HG02798 (cell line): ENCODE measurements around the gene PPBP.
"Not testable (repeated sequence)": the region's sequence is repeated elsewhere in the genome, so short reads cannot be mapped to it uniquely, and the experiment has no call there.

Experiments
- ATAC-seq: cut with Tn5 transposase; IDR thresholded peaks from one replicate; pipeline ENCODE4 v1.9.1; 2021; ENCODE audit warnings: mild to moderate bottlenecking; ENCODE audit not compliant: unreplicated experiment, poor library complexity

PPBP gene

DNA sequence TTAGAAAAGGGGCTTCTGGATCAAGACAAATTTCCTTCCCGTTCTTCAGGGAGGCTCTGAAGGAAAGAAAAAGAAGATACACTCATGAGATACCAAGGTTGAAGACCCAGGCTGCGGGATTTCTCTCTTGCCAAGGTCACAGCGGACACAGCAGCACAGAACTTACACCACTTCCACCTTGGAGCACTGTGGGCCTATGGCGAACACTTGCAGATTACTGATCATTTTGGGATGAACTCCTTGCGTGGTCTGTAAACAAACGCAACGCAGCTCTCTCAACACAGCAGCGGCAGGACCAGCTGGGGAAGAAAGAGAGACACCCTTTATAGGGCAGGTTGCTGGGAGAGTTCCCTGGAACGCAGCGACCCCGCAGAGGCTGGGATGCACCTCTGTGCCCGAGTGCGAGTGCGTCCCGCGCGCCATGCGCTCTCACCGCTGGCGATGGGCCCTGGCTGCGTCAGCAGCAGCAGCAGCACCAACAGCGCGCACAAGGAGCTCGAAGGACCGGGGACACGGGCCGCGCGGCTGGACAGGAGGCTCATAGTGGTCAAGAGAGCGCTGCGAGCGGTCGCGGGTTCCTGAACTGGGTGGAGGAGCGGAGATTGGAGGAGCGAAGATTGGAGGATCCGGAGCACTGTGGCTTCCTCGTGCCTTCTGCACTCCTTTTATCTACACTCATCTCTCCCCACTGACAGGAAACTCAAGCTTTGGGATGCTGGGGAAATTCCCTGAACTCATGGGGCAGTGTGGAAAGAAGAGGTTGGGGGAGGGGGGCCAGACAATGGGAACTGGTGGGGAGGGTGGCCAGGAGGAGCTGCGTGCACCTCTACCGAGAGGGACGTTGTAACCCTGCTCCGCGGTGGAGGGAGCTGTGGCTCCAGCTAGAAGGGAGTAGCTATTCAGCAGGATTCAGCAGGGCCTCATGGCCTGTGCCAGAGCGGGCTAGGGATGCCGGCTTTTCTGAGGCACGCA is 10.3 kb upstream of the PPBP start, which contains the start of gene CXCL5:
Gene CXCL5 (minus strand): TSS at position 638 of the 972 bp plus-strand sequence. CDS start 96 bp downstream, at position 542.
- ATAC-seq: no peak

DNA sequence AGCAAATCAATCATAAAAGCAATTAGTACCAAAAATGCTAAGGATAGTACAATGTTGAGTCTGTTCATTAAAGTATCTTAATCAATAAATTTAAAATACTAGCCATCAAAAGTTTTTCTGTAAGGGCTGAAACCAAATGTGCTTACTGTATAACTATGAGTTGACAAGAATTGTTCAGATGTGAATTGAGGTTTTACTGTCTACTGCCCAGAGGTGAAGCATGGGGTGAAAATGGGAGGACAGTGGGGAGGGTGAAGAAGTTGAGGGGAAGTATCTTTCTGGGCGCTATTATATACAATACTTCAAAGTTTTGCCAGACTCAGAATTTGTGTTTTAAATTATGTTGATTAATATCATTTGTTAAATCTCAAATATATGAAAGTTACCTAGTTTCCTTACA is 4.1 kb upstream of the PPBP start:
- ATAC-seq: no peak

DNA sequence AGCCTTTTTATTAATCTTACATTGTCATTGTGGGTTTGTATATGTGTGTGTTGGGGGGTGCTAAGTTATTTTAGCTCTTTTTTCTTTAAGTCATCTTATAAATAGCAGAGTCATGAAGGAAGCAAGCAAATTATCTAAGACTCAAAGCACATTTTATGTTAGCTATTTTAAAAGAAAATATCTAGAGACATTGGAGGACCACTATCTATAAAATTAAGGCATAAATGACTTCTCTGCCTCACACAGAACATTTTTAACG is 3.7 kb upstream of the PPBP start:
- ATAC-seq: no peak

DNA sequence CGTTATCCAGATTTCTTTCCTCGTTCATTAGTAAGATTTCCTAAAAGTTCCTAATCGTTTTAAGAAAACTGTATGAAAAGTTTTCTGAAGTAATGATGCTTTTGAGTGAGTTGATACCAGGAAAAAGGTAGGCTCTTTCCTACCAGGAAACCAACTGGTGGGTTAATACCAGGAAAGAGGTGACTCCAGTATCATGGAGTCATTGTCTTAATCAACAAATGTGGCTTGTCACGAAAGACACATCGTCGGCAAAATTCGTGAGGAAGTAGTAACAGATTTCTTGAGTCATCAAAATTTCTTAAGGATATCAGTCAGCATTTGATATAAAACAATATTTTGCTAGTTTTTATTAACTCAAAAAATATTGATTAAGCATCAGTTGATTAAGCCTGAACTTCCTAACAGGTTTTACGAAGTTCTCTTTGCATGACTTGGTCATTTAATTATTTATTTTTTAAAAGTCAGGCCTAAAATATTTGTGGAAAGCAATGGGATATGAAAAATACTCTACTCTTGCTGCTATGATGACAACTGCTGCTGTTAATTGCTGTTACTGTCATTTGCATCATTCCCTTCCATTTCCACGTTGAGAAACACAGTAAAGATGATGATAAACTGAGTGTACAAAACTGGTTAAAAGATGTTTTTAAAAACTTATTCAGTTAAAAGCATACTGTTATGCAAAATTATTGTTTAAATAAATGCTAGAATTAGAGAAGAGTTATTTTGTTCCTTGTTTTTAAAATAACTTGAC is 3.2 kb upstream of the PPBP start:
- ATAC-seq: no peak

DNA sequence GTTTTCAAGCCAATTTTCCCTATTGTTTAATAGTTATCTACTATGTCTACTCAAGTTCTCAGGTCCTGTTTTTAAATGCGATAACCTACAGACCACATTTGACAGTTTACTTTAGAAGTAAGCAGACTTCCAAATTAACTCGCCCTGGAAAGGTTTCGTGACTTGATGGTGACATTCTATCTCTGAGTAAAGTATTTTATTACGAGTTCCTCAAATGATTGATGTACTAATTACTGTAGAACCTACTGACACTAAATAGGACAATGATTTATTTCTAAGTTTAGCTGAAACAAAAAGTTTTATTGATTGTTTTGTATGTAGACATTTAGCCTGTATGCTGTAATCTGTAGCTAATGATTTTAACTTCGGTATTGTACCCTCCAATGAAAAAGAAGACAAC is 1.9 kb upstream of the PPBP start:
- no peak for ATAC-seq

DNA sequence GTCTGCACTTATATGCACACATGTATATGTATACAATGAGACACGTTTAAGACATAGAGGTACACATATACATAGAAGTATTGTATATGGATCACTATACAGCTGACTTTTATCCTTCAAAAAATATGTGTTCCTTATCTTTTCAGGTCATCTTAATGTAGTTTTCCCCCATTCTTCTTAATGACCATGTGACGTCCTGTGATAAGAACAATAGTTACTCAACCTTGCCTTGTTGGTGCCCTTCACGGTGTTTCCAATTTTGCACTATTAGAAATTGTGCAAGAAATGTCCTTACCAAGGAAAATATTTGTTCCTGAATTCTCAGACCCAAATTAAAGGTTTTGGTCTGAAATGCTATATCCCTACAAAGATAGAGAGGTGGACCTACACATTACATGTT is 1.0 kb upstream of the PPBP start:
- no peak for ATAC-seq

DNA sequence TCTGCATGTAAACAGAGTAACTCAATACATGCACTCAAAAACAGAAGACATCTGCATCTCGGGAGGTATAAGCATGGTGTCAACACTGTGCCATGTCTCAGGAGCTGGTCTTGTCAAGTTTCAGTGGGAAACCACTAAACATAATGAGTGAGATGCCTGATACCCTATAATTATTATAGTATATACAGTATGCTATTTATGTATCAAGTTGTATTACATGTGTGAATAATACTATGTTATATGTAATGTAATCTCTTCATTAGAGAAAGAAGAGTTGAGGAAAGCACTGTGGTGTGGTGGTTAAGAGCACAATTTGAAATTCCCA is 2.5 kb downstream of the PPBP start:
- ATAC-seq: no peak

DNA sequence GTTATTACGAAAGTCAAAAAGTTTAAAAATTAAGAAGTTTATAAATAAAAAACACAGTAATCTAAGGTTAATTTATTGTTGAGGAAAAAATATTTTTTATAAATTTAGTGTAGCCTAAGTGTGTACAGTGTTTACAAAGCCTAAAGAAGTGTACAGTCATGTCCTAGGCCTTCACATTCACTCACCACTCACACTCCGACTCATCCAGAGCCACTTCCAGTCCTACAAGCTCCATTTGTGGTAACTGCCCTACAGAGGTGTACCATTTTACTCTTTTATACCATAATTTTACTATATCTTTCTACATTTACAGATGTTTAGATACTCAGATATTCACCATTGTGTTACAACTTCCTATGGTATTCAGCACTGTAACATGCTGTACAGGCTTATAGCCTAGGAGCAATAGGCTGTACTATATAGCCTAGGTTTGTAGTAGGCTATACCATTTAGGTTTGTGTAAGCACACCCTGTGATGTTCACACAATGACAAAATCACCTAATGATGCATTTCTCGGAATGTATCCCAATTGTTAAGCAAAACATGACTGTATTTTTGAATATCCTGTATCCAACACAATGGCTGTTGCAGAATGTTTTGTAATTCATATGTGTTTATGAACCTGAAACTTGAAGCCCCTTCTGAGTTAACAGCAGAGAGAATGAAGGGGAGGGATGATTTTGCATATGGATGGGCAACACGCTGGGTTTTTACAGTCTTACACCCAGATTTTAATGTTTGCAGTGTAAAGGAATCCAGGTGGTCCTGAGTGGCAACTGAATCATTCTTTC is 3.1 kb downstream of the PPBP start:
- ATAC-seq: no peak

DNA sequence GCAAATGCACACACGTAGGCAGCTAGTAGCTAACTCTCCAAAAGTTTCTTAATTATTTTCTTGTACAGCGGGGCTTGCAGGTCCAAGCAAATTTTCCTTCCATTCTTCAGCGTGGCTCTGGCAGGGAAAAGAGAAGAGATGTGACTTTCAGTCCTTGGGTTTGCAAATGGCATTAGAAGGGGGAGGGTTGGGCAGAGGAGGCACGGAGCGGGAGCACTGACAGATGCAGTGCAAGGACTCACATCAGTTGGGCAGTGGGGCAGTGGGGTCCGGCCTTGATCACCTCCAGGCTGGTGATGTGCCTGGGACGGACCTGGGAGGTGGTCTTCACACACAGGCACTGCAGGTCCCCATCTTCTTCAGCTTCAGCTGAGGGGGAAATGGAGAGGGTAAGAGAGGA is 6.8 kb downstream of the PPBP start:
- not testable (repeated sequence) for ATAC-seq

DNA sequence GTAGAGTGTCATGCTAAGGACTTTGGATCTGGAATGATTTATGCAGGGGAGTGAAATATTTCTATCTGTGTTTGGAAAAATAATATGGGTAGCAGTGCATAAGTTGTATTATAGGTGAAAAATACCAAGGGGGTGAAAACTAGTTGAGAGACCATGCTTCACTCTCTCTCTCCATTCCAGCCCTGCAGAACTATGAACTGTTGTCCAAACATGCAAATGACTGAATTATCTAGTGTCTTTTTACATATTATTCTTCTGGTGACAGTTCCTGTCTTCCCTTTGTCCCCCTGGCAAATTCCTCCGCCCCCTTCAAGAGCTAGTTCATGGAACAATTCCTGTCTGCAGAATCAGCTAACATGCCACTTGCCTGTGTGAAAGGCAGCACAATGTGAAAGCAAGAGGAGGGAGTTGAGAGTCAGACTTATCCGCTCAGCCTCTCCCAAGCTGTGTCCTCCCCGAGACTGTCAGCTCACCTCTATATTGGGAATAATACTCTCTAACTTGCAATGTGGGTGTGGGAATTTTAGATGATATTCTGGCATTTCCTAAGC is 8.5 kb downstream of the PPBP start:
- ATAC-seq: no peak

DNA sequence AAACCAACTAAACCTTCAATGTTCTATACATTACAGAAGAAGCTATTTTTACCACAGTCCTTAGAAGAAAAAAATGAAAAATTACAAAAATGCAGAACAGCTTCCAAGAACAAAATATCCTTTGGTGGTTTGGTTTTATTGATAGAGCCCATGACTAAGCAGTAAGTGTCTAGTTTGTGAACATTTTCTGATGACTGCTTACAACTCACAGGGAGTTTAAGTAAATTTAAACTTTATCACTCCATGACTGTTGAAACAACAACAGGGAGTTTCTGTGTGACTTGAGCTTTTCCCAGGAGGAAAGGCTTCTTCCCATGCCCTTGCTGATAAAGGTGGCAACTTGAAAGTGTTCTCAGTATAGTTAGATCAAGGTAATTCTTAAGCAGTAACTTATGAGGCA is 9.1 kb downstream of the PPBP start:
- ATAC-seq: no peak

DNA sequence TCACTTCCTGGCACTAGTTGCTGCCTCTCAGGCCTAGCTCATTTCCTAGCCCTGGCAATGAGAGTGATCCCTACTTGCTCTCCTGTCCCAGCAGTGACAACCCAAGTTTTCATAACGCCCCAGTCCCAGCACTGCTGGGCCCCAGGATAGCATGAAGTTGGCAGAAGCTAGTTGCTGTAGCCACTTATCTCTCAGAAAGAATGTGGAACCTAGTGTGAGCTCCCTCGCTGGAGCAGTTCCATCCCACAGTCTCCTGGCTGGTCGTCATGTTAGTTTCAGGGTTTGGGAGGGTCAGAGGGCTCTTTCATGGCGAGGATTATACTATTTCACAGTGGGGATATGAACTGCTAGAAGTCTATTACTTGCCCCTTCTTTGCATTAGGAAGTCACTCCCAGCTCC is 11.3 kb downstream of the PPBP start:
- no peak for ATAC-seq

DNA sequence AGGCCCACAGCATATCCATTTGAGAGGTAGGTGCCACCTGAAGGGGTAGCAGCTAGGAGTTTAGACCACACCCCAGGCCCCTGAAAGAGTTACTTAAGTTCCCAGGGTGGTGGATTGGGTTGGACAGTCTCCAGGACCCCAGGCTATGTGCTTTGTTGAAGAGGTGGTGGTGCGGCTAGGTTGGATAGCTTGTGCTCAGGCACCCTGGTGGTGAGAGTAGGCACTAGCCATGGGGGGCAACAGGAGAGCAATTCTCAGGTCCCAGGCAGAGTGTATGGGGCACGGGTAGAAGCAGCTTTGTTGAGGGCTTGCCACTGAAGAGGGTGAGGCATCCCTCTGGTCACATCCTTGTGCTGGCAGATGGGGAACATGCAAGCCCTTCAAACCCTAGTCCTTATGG is 11.8 kb downstream of the PPBP start:
- no peak for ATAC-seq

DNA sequence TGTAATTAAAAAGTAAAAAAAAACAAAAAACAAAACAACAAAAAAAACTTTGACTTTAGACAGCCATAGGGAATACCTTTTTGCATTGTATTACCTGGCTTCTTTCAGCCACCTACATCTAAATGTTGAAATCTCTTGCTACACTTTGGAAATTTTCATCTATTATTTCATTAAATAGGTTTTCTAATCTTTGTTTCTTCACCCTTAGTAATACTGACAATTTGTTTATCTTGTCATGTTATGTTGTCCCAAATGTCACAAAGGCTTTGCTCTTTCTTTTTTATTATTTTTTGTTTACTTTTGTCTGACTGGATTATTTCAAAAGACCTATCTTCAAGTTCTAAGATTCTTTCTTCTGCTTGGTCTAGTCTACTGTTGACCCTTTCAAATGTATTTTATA is 13.6 kb downstream of the PPBP start:
- ATAC-seq: no peak

DNA sequence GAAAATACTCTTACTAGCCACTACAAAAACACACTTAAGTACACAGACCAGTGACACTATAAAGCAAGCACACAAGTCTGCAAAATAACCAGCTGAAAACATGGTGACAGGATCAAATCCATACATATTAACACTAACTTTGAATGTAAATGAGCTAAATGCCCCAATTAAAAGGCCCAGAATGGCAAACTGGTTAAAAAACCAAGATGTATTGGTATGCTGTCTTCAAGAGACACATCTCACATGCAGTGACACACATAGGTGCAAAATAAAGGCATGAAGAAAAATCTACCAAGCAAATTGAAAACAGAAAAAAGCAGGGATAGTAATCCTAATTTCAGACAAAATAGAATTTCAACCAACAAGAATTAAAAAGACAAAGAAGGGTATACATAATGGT is 17.0 kb downstream of the PPBP start:
- no peak for ATAC-seq

DNA sequence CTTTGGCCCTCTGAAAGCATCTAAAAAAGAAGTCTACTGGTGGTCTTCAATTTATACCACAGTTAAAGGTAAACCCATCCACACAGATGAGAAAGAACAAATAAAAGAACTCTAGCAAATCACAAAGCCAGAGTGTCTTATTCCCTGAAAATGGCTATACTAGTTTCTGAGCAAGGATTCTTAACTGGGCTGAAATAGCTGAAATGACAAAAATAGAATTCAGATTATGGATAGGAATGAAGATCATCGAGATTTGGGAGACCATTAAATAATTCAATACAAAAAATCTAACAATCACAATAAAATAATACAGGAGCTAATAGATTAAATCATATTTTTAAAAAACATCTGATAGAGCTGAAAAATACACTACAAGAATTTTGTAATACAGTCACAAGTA is 18.0 kb downstream of the PPBP start:
- ATAC-seq: no peak

DNA sequence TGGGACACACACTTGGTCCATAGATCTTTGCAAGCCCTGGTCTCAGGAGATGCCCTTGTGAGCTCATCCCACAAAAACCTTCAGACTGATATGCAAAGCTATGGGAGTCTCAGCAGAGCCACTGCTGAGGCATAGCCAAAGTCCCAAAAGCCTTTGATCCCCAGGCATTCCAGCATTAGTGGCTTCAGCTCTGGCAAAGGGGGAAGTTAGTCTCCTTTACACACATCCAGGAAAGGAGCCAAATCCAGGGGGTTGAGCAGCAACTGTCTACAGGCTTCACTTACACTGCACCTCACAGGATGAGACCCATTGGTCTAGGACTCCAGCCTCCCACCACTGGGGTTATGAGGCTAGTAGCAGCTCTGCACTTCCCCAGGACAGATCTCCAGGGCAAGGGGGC is 20.1 kb downstream of the PPBP start:
- no peak for ATAC-seq

DNA sequence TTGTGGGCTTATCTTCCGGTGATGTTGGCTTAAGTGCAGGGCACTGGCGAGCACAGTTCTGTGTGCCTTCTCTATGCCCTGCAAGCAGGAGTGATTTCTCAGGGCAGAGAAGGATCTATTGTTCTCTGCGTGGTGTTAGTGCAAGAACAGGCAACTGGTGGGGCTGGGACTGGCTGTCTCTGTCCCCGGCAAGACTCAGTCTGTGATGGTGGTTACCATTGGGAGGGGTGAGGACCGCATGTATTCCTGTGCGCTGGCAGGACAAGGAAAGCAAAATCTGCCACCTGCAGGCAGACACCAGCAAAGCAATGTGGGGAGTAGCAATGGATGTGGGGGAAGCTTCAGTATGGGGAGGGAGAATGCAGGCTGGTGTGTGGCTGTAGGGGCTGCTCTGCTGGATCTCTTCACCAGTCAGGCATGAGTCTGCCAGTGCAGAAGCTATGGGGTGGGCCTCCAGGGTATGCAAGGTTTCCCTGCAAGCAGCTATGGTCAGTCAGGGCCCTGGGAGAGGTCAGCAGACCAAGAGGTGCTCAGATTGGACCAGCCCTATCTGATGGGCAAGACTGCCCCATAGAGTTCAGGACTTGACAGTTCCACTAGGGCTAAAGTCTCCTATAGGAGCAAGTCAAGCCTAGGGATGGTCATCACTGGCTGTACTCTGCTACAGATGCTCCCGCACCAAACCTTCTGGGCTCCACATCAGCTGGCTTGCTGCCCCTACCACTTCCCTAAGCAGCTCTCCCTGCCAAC is 23.0 kb downstream of the PPBP start:
- ATAC-seq: no peak

DNA sequence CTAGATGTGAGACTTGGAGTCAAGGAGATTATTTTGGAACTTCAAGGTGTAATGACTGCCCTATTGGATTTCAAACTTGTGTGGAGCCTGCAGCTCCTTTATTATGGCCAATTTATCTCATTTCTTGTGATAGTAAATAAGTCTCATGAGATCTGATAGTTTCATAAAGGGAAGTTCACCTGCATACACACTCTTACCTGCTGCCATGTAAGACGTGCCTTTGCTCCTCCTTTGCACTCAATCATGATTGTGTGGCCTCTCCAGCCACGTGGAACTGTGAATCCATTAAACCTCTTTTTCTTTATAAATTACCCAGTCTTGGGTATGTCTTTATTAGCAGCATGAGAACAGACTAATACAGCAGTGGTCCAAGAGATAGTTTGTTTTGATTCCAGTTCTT is 25.3 kb downstream of the PPBP start:
- no peak for ATAC-seq

DNA sequence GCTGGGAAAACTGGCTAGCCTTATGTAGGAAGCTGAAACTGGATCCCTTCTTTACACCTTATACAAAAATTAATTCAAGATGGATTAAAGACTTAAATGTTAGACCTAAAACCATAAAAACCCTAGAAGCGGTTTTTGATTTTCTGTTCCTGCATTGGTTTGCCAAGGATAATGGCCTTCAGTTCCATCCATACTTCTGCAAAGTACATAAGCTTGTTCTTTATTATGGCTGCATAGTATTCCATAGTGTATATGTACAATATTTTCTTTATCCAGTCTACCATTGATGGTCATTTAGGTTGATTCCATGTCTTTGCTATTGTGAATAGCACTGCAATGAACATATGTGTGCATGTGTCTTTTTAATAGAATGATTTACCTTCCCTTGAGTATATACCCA is 28.9 kb downstream of the PPBP start:
- not testable (repeated sequence) for ATAC-seq
